Measurements from ENCODE around the gene DMD.

Gene DMD

DNA sequence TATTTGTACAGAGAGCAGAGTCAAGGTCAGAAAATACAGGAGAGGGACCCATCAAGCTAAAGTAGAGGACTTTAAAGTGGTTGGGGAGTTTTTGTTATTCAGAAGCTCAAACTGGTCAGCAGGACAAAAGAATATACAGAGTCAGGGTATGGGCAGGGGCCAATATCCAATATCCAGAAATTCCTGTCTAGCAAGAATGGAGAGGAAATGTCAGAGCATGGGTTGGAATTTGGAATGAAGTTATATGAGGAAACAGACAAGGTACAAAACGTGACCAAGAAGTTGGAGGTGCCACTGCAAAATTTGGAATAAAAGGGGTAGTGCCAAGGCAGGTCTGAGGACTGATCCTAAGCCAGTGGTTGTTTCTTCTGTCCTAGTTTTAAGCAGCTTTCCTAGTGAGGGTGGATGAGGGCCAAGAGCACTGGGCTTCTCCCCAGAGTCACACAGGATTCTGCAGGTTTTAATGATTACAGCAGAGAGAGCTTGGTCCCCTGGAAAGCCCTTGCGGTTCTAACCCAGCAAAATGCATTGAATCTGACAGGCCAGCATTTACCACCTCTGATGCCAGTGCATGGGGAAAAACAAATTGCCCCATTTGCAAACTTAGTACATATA is 1834.8 kb downstream of the DMD start:
- DNase-seq: no peak

DNA sequence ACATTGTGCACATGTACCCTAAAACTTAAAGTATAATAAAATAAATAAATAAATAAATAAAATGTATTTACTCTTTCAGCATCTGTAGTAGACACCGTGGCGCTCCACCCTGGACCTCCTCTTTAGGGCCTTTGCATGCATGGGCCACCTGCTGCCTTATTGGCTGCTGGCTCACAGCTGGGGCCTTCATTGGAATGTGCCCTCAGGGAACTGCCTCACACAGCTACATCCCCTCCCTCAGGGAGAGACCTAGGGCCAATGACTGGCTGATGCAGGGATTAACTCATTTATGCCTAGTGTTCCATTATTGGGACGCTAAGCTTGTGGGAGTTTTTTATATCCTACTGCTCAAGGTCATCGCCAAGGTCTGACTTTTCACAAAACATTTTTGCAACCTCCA is 1836.6 kb downstream of the DMD start:
- no peak for DNase-seq

DNA sequence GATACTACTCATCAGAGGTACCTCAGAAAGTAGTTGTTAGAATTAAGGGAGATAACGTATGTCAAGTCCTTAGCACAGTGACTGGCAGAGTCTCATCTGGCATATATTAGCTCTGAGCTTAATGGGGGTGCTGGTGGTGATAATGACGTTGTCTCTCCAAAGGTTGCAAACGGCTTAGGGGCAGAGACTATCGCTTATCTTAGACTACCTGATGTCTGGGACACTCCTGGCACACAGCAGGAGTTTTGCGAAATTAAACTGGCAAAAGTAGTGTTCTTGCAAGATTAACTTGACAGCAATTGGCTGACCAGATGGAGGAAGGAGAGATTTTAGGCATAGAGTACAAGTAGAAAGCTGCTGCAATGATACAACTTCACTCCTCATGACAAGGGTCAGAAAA is 1839.4 kb downstream of the DMD start:
- DNase-seq: no peak

DNA sequence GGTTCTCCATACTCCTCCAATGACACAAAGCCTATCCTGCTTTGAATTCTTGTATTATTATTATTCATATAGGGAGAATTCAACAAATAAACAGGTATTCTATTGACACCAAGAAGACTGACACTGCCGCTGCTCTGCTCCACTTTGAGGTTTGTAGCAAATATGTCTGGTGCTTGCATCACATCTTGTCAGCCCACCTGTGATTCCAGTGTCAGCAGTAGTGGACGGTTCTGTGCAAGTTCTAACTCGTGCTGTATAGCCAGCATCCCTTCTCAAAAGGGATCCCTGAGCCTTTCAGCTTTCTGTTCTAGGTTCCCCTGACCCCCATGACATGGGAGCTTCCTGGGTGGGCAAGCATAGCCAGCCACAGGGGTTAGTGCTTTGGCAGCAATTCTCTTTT is 1843.5 kb downstream of the DMD start:
- DNase-seq: no peak

DNA sequence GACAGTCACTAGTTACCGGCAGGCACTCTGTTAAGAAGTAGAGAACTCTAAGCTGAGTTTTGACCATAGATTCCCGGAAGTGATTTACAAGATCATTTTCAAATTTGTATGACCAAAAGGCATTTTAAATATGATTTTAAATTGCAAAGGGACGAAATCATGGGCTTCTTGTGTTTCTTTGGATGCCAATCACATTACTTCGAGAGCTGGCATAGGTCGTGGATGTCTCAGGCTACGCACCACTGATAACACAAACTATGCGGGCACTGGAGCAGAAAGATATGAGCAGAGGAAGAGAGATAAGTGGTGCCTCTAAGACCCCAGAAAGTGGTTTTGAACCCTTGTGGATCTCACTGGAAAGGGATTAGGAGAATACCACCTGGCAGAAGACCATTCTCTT is 1845.3 kb downstream of the DMD start:
- DNase-seq: no peak

DNA sequence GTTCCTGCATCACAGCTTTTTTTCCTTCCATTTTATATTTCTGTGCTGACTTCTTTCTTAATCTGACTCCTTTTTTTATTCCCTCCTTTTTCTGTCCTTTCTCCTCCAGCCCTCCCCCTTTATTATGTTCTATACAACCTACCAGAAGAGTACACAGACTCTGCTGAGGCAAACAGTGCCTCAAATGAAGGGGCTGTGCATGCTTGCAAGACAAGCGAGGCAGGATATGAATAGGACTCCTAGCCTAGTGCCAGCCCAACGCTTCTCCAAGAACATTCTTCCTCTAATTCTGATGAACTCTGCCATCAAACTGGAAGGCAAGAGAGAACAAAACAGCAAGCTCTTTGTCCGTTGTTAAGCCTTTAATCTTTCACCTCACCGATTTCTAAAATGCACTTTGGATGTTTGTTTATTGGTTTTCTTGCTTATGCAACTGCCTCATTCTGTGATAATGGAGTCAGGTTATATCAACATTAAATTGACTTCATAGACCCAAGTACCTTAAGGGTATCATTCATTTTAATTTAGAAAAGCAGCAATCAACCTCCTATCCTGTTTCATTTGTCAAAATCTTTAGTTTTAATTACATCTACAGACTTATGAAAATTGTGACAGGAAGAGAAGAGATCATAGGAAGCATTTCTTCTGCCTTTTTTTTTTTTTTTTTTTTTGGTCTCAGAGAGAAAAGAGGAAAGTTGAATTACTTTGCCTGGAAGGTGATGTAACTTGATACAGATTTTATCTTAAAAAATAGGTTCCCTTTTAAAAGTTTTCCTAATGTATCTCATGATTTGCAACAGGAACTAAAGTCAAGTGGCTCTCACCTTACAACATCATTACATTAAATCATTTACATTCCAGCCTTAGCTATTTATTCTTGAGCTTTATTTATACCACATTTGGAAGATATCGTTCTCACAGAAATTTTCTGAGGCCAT is 1854.8 kb downstream of the DMD start:
- DNase-seq: no peak

DNA sequence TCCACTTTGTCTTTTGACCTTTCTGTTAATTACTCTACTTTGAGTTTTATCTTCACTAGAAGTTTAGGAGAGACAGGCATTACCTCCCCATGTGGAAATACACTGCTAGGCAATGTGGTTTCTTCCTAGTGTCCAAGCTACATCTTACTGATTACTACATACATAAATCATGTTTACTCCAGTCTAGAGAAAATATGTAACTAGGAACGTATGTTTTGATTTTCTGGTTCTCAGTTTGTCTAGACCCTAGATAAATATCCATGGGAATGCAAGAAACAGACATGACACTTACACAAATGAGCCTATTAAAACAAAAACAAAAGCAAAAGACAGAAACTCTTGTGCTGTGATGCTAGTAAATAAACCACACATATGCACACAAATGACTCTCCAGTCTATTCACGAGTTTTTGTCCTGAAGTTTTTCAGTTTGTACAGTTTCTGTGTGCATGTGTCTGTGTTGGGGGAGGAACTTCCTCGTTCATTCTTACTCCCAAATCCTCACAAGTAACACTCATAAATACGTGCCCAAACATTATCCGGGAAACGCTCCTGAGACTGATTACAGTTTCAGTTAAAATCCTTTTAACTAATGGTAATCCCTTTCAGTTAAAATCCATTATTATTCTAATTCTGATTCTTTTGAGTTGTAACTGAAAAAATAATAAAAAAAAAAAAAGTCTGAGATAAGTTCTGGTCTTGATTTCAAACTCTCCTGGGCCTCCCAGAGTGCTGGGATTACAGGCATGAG is 1856.0 kb downstream of the DMD start:
- DNase-seq: no peak

DNA sequence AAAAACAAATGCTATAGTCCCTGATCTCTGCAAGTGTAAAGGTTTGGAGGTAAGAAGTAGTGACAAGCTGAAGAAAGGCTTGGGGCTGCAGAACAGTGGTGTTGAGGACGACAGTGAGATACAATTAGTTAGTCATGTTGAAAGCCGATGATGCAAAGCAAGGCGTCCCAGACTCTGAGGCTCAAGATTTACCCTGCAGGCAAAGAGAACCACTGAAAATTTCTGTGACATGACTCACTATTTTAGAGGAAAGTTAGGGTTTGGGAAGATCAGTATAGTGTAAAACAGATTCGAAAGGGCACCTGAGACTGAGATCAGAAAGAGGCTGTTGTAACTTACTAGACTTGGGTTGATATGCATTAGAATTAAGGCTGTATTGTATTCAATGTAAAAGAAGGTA is 1858.3 kb downstream of the DMD start:
- DNase-seq: no peak

DNA sequence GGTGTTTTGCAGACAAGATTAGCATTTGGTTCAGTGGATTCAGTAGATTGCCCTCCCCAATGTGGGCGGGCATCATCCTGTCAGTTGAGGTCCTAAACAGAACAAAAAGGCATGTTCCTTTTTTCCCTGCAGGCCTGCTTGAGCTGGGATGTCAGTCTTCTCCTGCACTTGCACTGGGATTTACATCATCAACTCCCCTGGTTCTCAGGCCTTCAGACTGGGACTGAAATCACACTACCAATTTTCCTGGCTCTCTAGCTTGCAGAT is 1860.6 kb downstream of the DMD start:
- DNase-seq: no peak

DNA sequence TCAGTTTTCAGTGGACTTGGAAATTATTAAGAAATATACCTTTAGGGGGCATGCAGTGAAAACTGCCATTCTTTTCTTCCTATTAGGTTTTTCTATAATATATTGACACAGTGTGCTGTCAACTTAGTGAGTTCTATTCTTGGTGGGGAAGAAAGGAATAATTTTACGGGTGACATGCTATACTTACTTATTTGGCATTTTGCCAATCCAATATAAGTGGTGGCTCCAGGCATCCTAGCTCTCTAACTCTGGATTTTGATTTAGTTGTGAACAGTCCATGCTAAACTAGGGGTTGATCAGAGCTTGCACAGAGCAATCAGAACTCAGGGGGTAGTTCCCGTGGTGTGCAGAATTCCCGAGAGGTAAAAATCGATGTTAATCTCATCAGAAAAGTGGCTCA is 1861.8 kb downstream of the DMD start:
- no peak for DNase-seq

DNA sequence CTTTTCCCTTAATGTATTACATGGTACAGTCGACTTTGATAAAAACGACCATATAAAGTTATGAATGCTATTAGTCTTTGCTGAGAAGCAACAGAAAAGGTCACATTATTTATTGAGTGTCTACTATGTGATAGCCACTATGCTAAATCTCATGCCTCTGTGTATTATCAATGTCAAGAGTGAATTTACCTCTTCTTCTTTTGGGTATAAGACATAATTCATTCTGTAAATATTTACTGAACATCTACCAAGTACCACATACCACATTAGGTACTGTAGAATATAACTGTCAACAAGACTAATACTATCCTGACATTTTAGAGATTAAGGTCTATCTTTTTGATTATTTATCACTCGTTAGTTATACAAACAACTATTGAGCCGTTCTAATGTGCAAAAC is 1870.8 kb downstream of the DMD start:
- no peak for DNase-seq

DNA sequence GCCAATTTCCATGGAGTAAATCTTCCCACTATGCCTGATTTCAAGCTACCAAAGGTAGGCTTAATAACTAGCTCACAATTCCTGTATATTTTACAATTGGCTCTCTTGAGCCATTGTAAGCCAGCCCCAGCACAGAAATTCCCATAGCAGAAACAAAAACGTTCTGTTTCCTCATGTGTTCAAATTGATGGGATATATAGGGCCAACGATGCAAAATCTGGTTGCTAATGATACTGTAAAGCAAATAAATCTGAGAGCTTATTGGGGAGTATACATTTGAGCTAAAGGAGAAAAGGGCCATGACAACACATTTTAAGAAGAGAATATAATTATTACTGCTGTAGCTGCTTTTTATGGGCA is 1872.4 kb downstream of the DMD start:
- DNase-seq: no peak

DNA sequence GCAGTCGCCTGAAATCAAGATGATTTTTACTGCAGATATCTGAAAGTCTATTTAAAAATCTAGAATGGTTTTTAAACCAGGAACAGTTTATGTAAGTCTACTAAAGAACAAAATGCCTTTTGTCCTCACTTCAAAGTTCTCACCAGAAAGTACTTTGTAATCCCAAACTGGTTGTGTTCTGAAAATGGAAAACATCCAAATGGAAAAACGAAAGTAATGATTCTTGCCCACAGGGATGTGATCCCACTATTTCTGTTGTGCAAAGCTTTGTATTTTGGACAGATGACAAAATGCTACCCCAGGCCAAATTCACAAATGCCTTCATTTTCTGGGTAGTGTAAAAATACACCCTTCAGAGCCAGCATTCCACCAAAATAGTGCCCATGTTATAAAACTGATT is 1874.0 kb downstream of the DMD start:
- no peak for DNase-seq

DNA sequence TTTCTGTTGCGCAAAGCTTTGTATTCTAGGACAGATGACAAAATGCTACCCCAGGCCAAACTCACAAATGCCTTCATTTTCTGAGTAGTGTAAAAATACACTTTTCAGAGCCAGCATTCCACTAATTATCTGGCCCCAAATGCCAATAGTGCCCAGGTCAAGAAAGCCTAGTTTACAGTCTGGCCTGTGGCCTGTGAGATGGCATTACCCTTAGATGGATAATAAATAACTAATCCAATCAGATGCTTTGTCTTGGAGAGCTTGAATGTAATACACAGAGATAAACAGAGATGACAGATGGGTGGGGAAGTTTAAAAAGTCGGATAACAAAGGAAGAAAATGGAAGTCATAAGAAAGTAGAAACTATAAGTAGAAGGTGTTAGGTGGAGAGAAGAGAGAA is 1874.9 kb downstream of the DMD start:
- DNase-seq: no peak

DNA sequence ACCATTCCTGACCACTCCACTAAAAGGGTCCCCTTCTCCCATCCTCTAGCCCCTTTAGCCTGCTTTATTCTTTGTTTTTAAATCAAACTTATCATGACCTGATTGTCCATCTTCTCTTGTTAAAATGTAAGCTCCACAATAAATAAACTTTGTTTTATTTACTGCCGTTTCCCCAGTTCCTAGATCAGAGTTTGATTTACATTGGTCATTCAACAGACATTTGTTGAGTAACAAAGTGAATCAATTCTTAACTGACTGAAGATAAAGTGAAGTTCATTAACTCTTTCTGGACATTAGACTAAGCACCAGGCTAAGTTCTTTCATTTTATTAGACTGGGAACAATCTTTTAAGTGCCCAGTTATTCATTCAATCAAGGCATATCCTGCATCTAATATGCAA is 1876.4 kb downstream of the DMD start:
- no peak for DNase-seq

DNA sequence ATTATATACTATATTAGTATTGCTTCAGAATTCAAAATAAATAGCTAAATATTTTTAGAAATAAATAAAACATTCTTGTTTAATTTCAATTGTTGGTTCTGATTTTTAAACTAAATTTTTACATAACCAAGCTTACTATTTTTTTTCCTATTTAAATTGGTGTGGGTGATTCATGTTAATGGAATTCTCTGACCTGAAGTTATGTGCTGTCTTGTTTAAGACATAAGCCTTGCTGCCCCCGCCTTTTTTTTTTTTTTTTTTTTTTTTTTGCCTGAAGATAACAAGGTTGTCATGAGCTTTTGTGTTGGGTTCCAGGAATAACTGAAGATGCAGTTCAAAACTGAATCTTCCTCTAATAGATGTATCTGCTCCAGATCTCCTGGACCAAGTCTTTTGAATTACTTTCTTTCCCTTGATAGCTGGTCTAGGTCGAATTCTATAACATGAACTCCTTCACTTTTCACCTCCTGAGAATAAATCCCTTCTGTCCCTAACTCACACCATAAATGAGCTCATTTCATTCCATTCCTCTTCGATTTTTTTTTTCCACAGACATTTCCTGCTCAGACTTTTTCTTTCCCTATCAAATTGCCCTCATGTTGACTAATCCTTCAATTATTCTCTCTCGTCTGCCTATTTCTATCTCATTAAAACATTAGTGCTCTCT is 1878.1 kb downstream of the DMD start:
- no peak for DNase-seq

DNA sequence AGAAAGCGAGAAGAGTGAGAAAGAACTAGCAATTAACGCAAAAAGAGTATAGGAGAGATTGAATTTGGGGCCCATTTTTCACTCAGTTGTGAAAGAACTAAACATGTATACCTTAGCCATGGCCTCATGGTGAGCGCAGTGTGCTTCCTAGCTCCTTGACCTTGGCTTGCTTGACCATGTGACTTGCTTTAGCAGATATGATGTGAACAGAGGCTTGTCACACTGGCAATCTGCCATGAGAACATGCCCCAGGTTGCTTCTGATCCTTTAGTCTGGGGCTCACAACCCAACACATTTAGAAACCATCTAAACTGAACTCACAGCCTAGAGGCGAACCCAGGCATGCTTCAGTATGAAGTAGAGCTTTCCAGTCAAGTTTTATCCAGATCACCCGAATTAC is 1879.4 kb downstream of the DMD start:
- no peak for DNase-seq

DNA sequence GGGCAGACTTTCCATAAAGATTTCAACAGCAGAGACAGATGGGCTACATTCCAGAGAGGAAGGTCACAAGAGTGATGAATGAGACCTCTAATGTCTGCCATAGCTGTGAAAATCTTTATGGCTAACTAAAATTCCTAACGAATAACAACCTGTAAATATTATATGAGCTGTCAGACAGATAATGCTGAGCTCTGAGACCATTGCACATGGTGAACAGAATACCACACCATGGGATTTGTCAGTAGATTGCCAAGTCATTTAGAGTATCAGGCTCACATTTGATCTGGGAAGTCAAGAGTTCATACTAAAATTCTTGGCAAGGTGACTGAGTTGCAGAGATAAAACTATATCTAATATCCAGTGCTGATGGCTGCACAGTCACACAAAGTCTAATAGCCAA is 1880.3 kb downstream of the DMD start:
- DNase-seq: no peak

DNA sequence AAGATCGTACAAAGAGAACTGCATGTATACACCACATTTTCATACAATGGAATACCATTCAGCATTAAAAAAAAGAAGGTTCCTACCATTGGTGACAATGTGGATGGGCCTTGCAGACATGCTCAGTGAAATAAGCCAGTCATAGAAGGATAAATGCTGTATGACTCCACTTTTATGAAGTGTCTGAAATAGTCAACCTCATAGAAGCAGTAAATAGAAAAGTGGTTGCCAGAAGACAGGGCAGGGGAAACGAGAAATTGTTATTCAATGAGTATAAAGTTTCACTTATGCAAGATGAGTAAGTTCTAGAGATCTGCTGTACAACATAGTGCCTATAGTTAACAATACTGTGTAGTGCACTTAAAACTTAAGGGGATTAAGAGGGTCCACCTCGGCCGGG is 1882.1 kb downstream of the DMD start:
- no peak for DNase-seq

DNA sequence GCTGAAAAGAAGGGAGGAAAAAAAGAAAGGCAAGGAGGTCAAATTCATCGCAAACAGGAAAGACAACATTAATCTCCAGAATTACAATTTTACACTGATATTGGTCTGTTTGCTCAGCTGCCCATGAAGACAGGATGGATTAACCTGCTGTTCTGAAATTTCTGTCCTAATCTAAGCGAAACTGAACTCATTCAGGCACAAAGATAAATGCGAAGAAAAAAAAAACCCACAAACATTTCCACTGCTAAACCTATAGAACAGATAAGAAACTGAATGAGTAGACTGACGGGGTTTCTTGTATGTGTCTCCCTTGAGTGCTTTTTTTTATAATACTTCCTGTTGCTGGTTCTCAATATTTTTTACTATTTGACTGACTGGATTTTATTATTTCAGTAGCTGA is 1887.7 kb downstream of the DMD start:
- DNase-seq: no peak

DNA sequence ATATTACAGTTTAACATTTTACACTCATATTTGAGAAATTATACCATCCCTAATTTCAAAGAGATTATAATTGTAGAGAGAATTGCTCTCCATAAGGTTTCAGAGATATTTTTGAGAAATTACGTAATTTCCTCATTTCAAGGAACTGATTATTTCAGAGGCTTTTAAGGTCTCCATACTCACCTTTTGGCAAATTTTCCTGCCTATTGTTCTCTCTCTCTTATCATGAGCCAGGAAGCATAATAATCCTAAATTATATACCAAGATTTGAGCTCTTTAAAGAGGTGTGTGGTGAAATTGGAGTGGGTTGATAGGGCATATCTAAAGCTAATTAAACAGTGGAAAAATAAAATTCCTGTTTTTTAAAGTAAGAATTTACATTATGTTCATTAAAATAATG is 1890.6 kb downstream of the DMD start:
- DNase-seq: no peak

DNA sequence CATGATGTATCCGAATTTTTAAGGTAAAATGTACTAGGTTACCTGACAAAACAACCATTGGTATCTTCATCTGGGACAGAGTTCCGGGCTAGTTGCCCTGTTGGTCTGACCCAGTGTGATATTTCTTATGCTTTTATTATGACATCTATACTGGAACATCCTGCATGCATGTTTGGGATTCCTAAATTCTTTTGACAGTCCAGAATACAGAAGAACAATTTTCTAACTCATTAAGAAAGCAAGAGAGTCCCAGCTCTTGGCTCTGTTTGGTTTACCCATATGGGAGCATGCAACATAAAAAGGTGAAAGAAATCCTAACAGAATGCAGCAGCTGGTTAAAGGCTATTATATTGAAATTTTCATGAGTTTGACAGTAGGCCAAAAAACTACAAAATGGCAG is 1891.8 kb downstream of the DMD start:
- DNase-seq: no peak

DNA sequence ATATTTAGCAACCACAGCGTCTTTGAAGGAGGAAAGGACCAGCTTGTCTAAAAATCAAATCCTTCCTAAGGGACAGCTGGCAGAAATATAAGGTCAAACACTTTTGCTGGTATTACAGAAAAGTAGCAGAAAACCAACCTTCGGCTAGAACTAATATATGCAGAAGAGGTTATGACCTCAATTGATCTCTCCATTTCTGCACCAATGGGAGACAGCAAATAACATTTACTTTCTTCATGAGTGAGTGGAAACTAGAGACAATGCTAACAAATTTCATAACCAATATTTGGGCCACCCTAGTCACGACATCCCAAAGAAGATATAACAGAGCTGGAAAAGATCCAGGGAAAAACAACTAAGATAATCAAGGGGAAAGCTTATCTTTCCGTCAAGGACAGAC is 1892.5 kb downstream of the DMD start:
- DNase-seq: no peak

Measured in NCI-H1436 (cell line).